Neural progenitor cell (in vitro differentiated cells): ENCODE measurements around the gene SLC2A11.

Experiments
- EZH2 ChIP-seq: fragments of 200-600 bp; sonication (generic); IDR thresholded peaks from 2 replicates; pipeline ENCODE4 v1.6.1; 2017; ENCODE audit warnings: antibody characterized with exemption, mild to moderate bottlenecking, moderate library complexity
- TF ChIP-seq, protein P1 (sequence below): fragments of 200-600 bp; sonication (generic); IDR thresholded peaks from 2 replicates; pipeline ENCODE4 v1.5.1; 2017; ENCODE audit warnings: antibody characterized with exemption, mild to moderate bottlenecking

DNA sequence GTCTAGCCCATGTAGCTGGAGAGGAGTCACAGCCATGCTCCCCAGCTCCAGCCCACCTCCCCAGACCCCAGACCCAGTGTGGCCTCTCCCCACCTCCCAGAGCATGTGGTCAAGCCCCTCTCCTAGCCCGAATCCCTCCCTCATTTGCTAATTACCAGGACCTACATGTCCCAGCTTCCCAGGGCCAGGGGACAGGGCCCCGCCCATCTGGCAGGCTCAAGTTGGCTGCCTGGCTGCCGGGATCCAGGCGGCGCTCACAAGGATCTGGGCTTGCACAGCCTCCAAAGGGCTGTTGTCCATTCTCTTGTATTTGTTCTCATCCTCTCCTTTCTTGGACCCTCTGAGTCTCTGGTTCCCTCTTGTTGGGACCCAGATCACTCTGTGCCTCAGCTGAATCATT is 31.9 kb downstream of the SLC2A11 start:
- TF ChIP-seq, protein P1, sequence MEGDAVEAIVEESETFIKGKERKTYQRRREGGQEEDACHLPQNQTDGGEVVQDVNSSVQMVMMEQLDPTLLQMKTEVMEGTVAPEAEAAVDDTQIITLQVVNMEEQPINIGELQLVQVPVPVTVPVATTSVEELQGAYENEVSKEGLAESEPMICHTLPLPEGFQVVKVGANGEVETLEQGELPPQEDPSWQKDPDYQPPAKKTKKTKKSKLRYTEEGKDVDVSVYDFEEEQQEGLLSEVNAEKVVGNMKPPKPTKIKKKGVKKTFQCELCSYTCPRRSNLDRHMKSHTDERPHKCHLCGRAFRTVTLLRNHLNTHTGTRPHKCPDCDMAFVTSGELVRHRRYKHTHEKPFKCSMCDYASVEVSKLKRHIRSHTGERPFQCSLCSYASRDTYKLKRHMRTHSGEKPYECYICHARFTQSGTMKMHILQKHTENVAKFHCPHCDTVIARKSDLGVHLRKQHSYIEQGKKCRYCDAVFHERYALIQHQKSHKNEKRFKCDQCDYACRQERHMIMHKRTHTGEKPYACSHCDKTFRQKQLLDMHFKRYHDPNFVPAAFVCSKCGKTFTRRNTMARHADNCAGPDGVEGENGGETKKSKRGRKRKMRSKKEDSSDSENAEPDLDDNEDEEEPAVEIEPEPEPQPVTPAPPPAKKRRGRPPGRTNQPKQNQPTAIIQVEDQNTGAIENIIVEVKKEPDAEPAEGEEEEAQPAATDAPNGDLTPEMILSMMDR, result no peak
- TF ChIP-seq EZH2, result no peak
